HCT116 (cell line): Measurements from ENCODE around the gene CCNG1. TPM values are rescaled to one million over a fixed set of nuclear protein-coding genes. Genes with fewer than 3 reads are reported as not detected.

ENCODE experiments used
- ATAC-seq: fragments of 200-7000 bp; cut with Tn5 transposase; 2 replicates; pipeline ENCODE4 v1.9.1; 2020; ENCODE audit warnings: mild to moderate bottlenecking, moderate library complexity
- BruUV-seq: library from RNA; stranded (reverse); fragments of 400-500 nt; replicated peaks from 2 replicates; lab custom pipeline; 2021; lab: Mats Ljungman, UMichigan
- CTCF ChIA-PET: fragments of 300-600 bp; sonication (Branson Sonifier 250); formaldehyde crosslinking; loops from one replicate; lab custom pipeline; 2021; ENCODE audit warnings: antibody characterized with exemption; lab: Charles Lee
- POLR2A ChIA-PET: fragments of 300-600, 350-600 bp; sonication (Branson Sonifier 250); formaldehyde crosslinking; loops from one replicate; lab custom pipeline; 2021; ENCODE audit warnings: antibody characterized with exemption; lab: Charles Lee
- RAD21 ChIA-PET, 2 experiments: fragments of 300-600 bp; sonication (Branson Sonifier 250); formaldehyde crosslinking; loops; one replicate each; lab custom pipeline; 2023; ENCODE audit warnings: low total read pairs in 2 of 2; ENCODE audit not compliant: uncharacterized antibody in 2 of 2, unreplicated experiment in 2 of 2, low non-redundant PET in 1 of 2; lab: Charles Lee
- DNase-seq: peaks from one replicate; pipeline ENCODE4 v3.0.0-alpha.2; 2010; ENCODE audit warnings: low read depth, low spot score
- H2AFZ ChIP-seq: fragments of 200-600 bp; shearing (Covaris generic), sonication (generic); 2 replicates; pipeline ENCODE4 v1.6.1; 2017; ENCODE audit warnings: low read depth, mixed run types, mixed read lengths, antibody characterized with exemption, low read length; ENCODE audit not compliant: poor library complexity, severe bottlenecking
- H3K27ac ChIP-seq: 2 replicates; pipeline ENCODE4 v1.5.1; 2012; ENCODE audit warnings: low read depth, low read length
- H3K27me3 ChIP-seq: fragments of 200-600 bp; sonication (generic); 2 replicates; pipeline ENCODE4 v1.6.1; 2016; ENCODE audit warnings: mixed run types, low read length, mixed read lengths; ENCODE audit not compliant: insufficient read depth
- H3K36me3 ChIP-seq, 2 experiments: fragments of 200-500 bp in 1 of 2; fragments of 200-600 bp in 1 of 2; sonication (Bioruptor generic) in 1 of 2; sonication (generic) in 1 of 2; 2 replicates each; pipeline versions ENCODE4 v1.5.1 to v1.6.1; 2014 to 2016; ENCODE audit warnings: low read length in 2 of 2, inconsistent platforms in 1 of 2, mixed read lengths in 1 of 2, mixed run types in 1 of 2; ENCODE audit not compliant: insufficient read depth in 2 of 2, control insufficient read depth in 1 of 2
- H3K4me1 ChIP-seq, 2 experiments: fragments of 200-600 bp in 1 of 2; sonication (generic) in 1 of 2; 2 replicates each; pipeline versions ENCODE4 v1.5.1 to v1.6.1; 2012 to 2017; ENCODE audit warnings: low read length in 2 of 2, inconsistent platforms in 1 of 2, mild to moderate bottlenecking in 1 of 2, mixed read lengths in 1 of 2, mixed run types in 1 of 2, moderate library complexity in 1 of 2; ENCODE audit not compliant: insufficient read depth in 2 of 2, control insufficient read depth in 1 of 2
- H3K4me2 ChIP-seq: fragments of 200-600 bp; sonication (generic); 2 replicates; pipeline ENCODE4 v1.6.1; 2017; ENCODE audit warnings: mixed run types, low read length, mixed read lengths
- H3K4me3 ChIP-seq, 2 experiments: fragments of 200-600 bp in 1 of 2; sonication (generic) in 1 of 2; replicated peaks in 1 of 2; 2 replicates each; pipeline ENCODE4 v1.5.1; 2011 to 2016; ENCODE audit warnings: low read length in 2 of 2, control low read depth in 1 of 2, low read depth in 1 of 2, mild to moderate bottlenecking in 1 of 2, mixed read lengths in 1 of 2, mixed run types in 1 of 2
- H3K79me2 ChIP-seq: fragments of 200-600 bp; sonication (generic); 2 replicates; pipeline ENCODE4 v1.6.1; 2017; ENCODE audit warnings: mild to moderate bottlenecking, mixed run types, low read length, moderate library complexity, mixed read lengths; ENCODE audit not compliant: insufficient read depth
- H3K9ac ChIP-seq: fragments of 200-600 bp; sonication (generic); 2 replicates; pipeline ENCODE4 v1.6.1; 2016; ENCODE audit warnings: low read length, mixed read lengths
- H3K9me2 ChIP-seq: fragments of 200-600 bp; sonication (generic), shearing (Covaris generic); 2 replicates; pipeline ENCODE4 v1.6.1; 2017; ENCODE audit warnings: mixed run types, mild to moderate bottlenecking, moderate library complexity; ENCODE audit not compliant: insufficient read depth
- H3K9me3 ChIP-seq, 2 experiments: fragments of 200-500 bp in 1 of 2; fragments of 200-600 bp in 1 of 2; sonication (Bioruptor generic) in 1 of 2; sonication (generic) in 1 of 2; 2 replicates each; pipeline ENCODE4 v1.6.1; 2014 to 2017; ENCODE audit warnings: low read length in 2 of 2, mixed read lengths in 2 of 2, inconsistent platforms in 1 of 2, low read depth in 1 of 2, mild to moderate bottlenecking in 1 of 2, mixed run types in 1 of 2, moderate library complexity in 1 of 2; ENCODE audit not compliant: control insufficient read depth in 1 of 2, insufficient read depth in 1 of 2
- H4K20me1 ChIP-seq: fragments of 200-600 bp; sonication (generic), shearing (Covaris generic); 2 replicates; pipeline ENCODE4 v1.6.1; 2017; ENCODE audit warnings: mixed run types, mild to moderate bottlenecking, moderate library complexity; ENCODE audit not compliant: insufficient read depth
- CTCF ChIP-seq, 3 experiments: fragments of 200-600 bp in 1 of 3; sonication (generic) in 1 of 3; IDR thresholded peaks in 2 of 3; conservative IDR thresholded peaks in 1 of 3; 2 replicates each; pipeline ENCODE4 v1.5.1; 2012 to 2017; ENCODE audit warnings: low read depth in 2 of 3, low read length in 2 of 3, antibody characterized with exemption in 1 of 3, borderline replicate concordance in 1 of 3, control low read depth in 1 of 3, mild to moderate bottlenecking in 1 of 3, mixed read lengths in 1 of 3, mixed run types in 1 of 3, moderate library complexity in 1 of 3; ENCODE audit not compliant: insufficient read depth in 1 of 3
- EGR1 ChIP-seq: IDR thresholded peaks from 2 replicates; pipeline ENCODE4 v1.6.1; 2012; ENCODE audit warnings: low read depth
- ELF1 ChIP-seq: IDR thresholded peaks from 2 replicates; pipeline ENCODE4 v1.6.1; 2012; ENCODE audit warnings: low read depth, borderline replicate concordance
- EZH2phosphoT487 ChIP-seq: fragments of 200-600 bp; IDR thresholded peaks from 2 replicates; pipeline ENCODE4 v1.6.1; 2018; ENCODE audit warnings: antibody characterized with exemption, borderline replicate concordance
- FOSL1 ChIP-seq: IDR thresholded peaks from 2 replicates; pipeline ENCODE4 v1.6.1; 2012; ENCODE audit warnings: low read depth
- JUND ChIP-seq: IDR thresholded peaks from 2 replicates; pipeline ENCODE4 v1.6.1; 2012
- MAX ChIP-seq: IDR thresholded peaks from 2 replicates; pipeline ENCODE4 v1.6.1; 2012
- POLR2A ChIP-seq: IDR thresholded peaks from 2 replicates; pipeline ENCODE4 v1.7.0; 2011; ENCODE audit warnings: borderline replicate concordance; ENCODE audit not compliant: insufficient read depth, insufficient read length; ENCODE audit errors: extremely low read depth
- POLR2AphosphoS5 ChIP-seq: IDR thresholded peaks from 2 replicates; pipeline ENCODE4 v1.6.1; 2011; ENCODE audit warnings: mild to moderate bottlenecking, low read depth, low read length, moderate library complexity
- RAD21 ChIP-seq: IDR thresholded peaks from 2 replicates; pipeline ENCODE4 v1.6.1; 2012; ENCODE audit warnings: low read depth, mild to moderate bottlenecking
- SIN3A ChIP-seq: IDR thresholded peaks from 2 replicates; pipeline ENCODE4 v1.6.1; 2012; ENCODE audit warnings: low read depth
- SRF ChIP-seq: IDR thresholded peaks from 2 replicates; pipeline ENCODE4 v1.6.1; 2012; ENCODE audit warnings: low read depth
- TCF7L2 ChIP-seq: IDR thresholded peaks from 2 replicates; pipeline ENCODE4 v1.7.0; 2011; ENCODE audit warnings: borderline replicate concordance, inconsistent platforms; ENCODE audit not compliant: insufficient read depth, insufficient read length; ENCODE audit errors: extremely low read depth
- YY1 ChIP-seq: IDR thresholded peaks from 2 replicates; pipeline ENCODE4 v1.6.1; 2011; ENCODE audit warnings: low read length, low read depth, moderate library complexity, mild to moderate bottlenecking; ENCODE audit not compliant: insufficient replicate concordance; ENCODE audit errors: extremely low read depth
- ZFX ChIP-seq: fragments of 450-650 bp; IDR thresholded peaks from 2 replicates; pipeline ENCODE4 v1.6.1; 2017
- ZNF274 ChIP-seq: fragments of 200-500 bp; sonication (Bioruptor generic); IDR thresholded peaks from 2 replicates; pipeline ENCODE4 v1.6.1; 2014; ENCODE audit warnings: mild to moderate bottlenecking, low read depth, low read length, inconsistent platforms
- intact Hi-C: fragments of 100-400 bp; cut with micrococcal nuclease; formaldehyde crosslinking; loops from 2 replicates; pipeline ENCODE4 v1.10.0; 2022
- total RNA-seq: library from RNA; stranded (reverse); gene quantifications from one replicate; pipeline ENCODE4 v1.2.1, GENCODE V29; 2021; ENCODE audit not compliant: unreplicated experiment
- TF ChIP-seq, protein P1 (sequence below): IDR thresholded peaks from 2 replicates; pipeline ENCODE4 v1.6.1; 2011; ENCODE audit warnings: mild to moderate bottlenecking, low read length, moderate library complexity; ENCODE audit not compliant: insufficient replicate concordance; ENCODE audit errors: extremely low read depth

Gene CCNG1
- total RNA-seq, 1 experiment from 2014 or later, result 176 TPM

DNA sequence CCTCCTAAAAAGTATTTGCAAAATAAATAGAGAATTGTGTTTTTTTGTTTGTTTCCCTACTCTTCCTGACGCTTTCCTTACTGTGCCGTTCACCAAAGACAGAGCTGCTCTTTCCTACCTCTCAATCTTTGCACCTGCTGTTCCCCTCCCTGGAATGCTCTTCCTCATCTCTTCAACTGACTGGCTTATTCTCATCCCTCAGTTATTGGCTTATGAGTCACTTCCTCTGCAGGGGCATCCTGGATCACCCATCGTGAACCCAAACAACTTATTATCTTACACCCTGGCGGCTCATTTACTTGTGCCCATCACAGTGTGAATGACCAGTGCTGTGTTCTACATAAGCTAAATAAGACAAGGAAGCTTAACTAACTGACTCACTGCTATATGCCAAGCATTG, 36.1 kb upstream of the CCNG1 start:
- RAD21 ChIA-PET, result no interaction called here
- H3K9ac ChIP-seq, result no peak overlapping the region
- H3K36me3 ChIP-seq, result no peaks in the 10 kb centered on the region
- TF ChIP-seq, protein P1, sequence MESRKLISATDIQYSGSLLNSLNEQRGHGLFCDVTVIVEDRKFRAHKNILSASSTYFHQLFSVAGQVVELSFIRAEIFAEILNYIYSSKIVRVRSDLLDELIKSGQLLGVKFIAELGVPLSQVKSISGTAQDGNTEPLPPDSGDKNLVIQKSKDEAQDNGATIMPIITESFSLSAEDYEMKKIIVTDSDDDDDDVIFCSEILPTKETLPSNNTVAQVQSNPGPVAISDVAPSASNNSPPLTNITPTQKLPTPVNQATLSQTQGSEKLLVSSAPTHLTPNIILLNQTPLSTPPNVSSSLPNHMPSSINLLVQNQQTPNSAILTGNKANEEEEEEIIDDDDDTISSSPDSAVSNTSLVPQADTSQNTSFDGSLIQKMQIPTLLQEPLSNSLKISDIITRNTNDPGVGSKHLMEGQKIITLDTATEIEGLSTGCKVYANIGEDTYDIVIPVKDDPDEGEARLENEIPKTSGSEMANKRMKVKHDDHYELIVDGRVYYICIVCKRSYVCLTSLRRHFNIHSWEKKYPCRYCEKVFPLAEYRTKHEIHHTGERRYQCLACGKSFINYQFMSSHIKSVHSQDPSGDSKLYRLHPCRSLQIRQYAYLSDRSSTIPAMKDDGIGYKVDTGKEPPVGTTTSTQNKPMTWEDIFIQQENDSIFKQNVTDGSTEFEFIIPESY, result no peak
- TF ChIP-seq ZFX (no peak), MAX (no peak)
- no TSS peak for BruUV-seq
- H2AFZ ChIP-seq, result no peak overlapping the region
- H3K27ac ChIP-seq, result no peak overlapping the region
- no peak for DNase-seq
- intact Hi-C loops, result loop anchor here (10.0 kb wide), 2 partner anchors 296 to 1856 kb away; partner anchors contain the start of gene GABRB2
- no peaks in the 10 kb centered on the region for H3K27me3 ChIP-seq
- H3K4me2 ChIP-seq, result no peak overlapping the region
- no peaks in the 10 kb centered on the region for H3K79me2 ChIP-seq
- ATAC-seq, result no peak
- no peaks in the 10 kb centered on the region for H3K9me3 ChIP-seq
- H4K20me1 ChIP-seq, result no peaks in the 10 kb centered on the region
- CTCF ChIA-PET, result no interaction called here
- POLR2A ChIA-PET, result no interaction called here
- no peaks in the 10 kb centered on the region for H3K9me2 ChIP-seq
- no peak overlapping the region for H3K4me3 ChIP-seq
- peaks cover 0 to 5% of the 10 kb centered on the region in 2 experiments; a peak in 2 of 4 replicates for H3K4me1 ChIP-seq

- H3K27ac ChIP-seq, result no peak overlapping the region
- no peak overlapping the region for H3K4me2 ChIP-seq
- no peaks in the 10 kb centered on the region for H4K20me1 ChIP-seq
- no peaks in the 10 kb centered on the region for H3K79me2 ChIP-seq
- no peak overlapping the region for H3K4me3 ChIP-seq
- POLR2A ChIA-PET, result no interaction called here
- no peak for ATAC-seq
- intact Hi-C loops, result loop anchor here (10.0 kb wide), 2 partner anchors 297 to 1857 kb away; partner anchors contain the start of gene GABRB2
- no TSS peak for BruUV-seq
- no peak overlapping the region for H3K9ac ChIP-seq
- RAD21 ChIA-PET, result no interaction called here
- no peaks in the 10 kb centered on the region for H3K27me3 ChIP-seq
- H2AFZ ChIP-seq, result no peak overlapping the region
- no peak for DNase-seq
- peaks cover 0 to 5% of the 10 kb centered on the region in 2 experiments; a peak in 2 of 4 replicates for H3K4me1 ChIP-seq
- CTCF ChIA-PET, result no interaction called here
- H3K9me3 ChIP-seq, result no peaks in the 10 kb centered on the region
- no peaks in the 10 kb centered on the region for H3K36me3 ChIP-seq
- no peaks in the 10 kb centered on the region for H3K9me2 ChIP-seq
- TF ChIP-seq ELF1 (no peak), POLR2A (no peak), YY1 (no peak), CTCF (IDR thresholded peaks at IDR 0.05 in 2 of 3, conservative IDR thresholded peaks at IDR 0.05 in 1 of 3; ENCODE audit: borderline replicate concordance in 1 of 3, insufficient read depth in 1 of 3, low read depth in 2 of 3, low read length in 2 of 3) (no peak), TCF7L2 (no peak), ZFX (no peak), EGR1 (no peak), SRF (no peak), RAD21 (no peak), EZH2phosphoT487 (no peak), ZNF274 (no peak), SIN3A (no peak), JUND (no peak), POLR2AphosphoS5 (no peak), FOSL1 (no peak)
Measured at GRCh38 chr5:163402007-163402406, 35.4 kb upstream of the CCNG1 start.
